ENCODE results near the gene DCDC2B. TPM values are rescaled to one million over a fixed set of nuclear protein-coding genes. Genes with fewer than 3 reads are reported as not detected.

The DCDC2B gene
- total and polyA plus RNA-seq, 9 of the 15 experiments (the other 6 are each of a cell fraction or from before 2014, with no cell fraction given), result not detected

- peaks cover 3% of the 10 kb centered on the region for H3K9me1 ChIP-seq (ENCODE audit: control insufficient read depth, insufficient read depth, low read length)
- intact Hi-C loops (cut with micrococcal nuclease), result no loop called here
- no peak overlapping the region for H2AFZ ChIP-seq (ENCODE audit: low read depth, low read length)
- ChIA-PET CTCF (ENCODE audit: low intra/inter-chr PET ratio) (no interaction called here), POLR2A (interaction anchor here (0.7 to 10.8 kb wide), 11 partner anchors 11 to 138 kb away, joined by 3 to 201 read pairs (median 4); partner anchors contain the start of genes DCDC2B, IQCC, KPNA6 and MARCKSL1)
- FAIRE-seq, result no peak
- DNase-seq (ENCODE audit: extremely low read depth in 1 of 4, low spot score in 3 of 4), result no peak
- 60% methylated on average over 6 of the region's 6 CpGs for WGBS (ENCODE audit: insufficient coverage, low coverage, missing lambda C conversion rate)
- no peak overlapping the region for H3K4me3 ChIP-seq
- no peaks in the 10 kb centered on the region for H3K27me3 ChIP-seq (ENCODE audit: control insufficient read depth in 2 of 2, insufficient read depth in 2 of 2, low read length in 2 of 2)
- peaks cover 16 to 39% of the 10 kb centered on the region in 2 experiments for H3K4me1 ChIP-seq (replicated peaks in 1 of 2; ENCODE audit: control insufficient read depth in 2 of 2, insufficient read depth in 2 of 2, low read length in 2 of 2)
- no TSS peak for BruUV-seq (replicated peaks)
- peak overlapping the region in 1 of 2 experiments; percentile 77; a peak in 1 of 4 replicates for H3K9ac ChIP-seq (ENCODE audit: insufficient read depth in 1 of 2, low read depth in 2 of 2, low read length in 2 of 2)
- no peak for ATAC-seq
- in situ Hi-C loops (cut with MboI), result no loop called here
- no peak overlapping the region for H3K4me2 ChIP-seq (ENCODE audit: insufficient read depth, low read length)
- peaks cover 13% of the 10 kb centered on the region; the same call in 2 of the 3 replicates for H3K79me2 ChIP-seq (ENCODE audit: control insufficient read depth, insufficient read depth, low read length)
- H4K20me1 ChIP-seq (replicated peaks; ENCODE audit: control insufficient read depth, insufficient read depth, low read length), result no peaks in the 10 kb centered on the region; the same call in none of the 2 replicates
- no peaks in the 10 kb centered on the region for H3K9me3 ChIP-seq (replicated peaks; ENCODE audit: control insufficient read depth, insufficient read depth, low read depth, low read length)
- peaks cover 57% of the 10 kb centered on the region for H3K36me3 ChIP-seq (ENCODE audit: control insufficient read depth, insufficient read depth, low read length)
- TF ChIP-seq ZNF12 (CRISPR knock-in tag; IDR thresholded peaks at IDR 0.05) (no peak), ZNF408 (CRISPR knock-in tag; IDR thresholded peaks at IDR 0.05; ENCODE audit: low read depth) (no peak), ZNF263 (CRISPR knock-in tag; IDR thresholded peaks at IDR 0.05; ENCODE audit: borderline replicate concordance) (no peak), SAFB (IDR thresholded peaks at IDR 0.05; ENCODE audit: borderline replicate concordance, low read depth, low read length) (no peak), FOXO4 (CRISPR knock-in tag; IDR thresholded peaks at IDR 0.05) (no peak), POLR2G (IDR thresholded peaks at IDR 0.05; ENCODE audit: low read depth, low read length) (peak; percentile 75), RBFOX2 (IDR thresholded peaks at IDR 0.05; ENCODE audit: low read depth, low read length) (peak; percentile 59), USF1 (CRISPR knock-in tag; IDR thresholded peaks at IDR 0.05) (no peak), ZNF217 (CRISPR knock-in tag; IDR thresholded peaks at IDR 0.05) (no peak), SFPQ (IDR thresholded peaks at IDR 0.05; ENCODE audit: low read depth, low read length) (no peak), ARID3A (IDR thresholded peaks at IDR 0.05; ENCODE audit: borderline replicate concordance, low read depth, low read length) (no peak), HBP1 (CRISPR knock-in tag; IDR thresholded peaks at IDR 0.05) (no peak)
- H3K27ac ChIP-seq (ENCODE audit: extremely low read depth, low read depth, low read length), result no peak overlapping the region; the same call in 2 of the 3 replicates
Measured at GRCh38 chr1:32197837-32198236, 11.1 kb upstream of the DCDC2B start.

All from K562 (cell line).